ENCODE results near the gene SLC22A13. TPM values are rescaled to one million over a fixed set of nuclear protein-coding genes. Genes with fewer than 3 reads are reported as not detected.

Gene SLC22A13, protein sequence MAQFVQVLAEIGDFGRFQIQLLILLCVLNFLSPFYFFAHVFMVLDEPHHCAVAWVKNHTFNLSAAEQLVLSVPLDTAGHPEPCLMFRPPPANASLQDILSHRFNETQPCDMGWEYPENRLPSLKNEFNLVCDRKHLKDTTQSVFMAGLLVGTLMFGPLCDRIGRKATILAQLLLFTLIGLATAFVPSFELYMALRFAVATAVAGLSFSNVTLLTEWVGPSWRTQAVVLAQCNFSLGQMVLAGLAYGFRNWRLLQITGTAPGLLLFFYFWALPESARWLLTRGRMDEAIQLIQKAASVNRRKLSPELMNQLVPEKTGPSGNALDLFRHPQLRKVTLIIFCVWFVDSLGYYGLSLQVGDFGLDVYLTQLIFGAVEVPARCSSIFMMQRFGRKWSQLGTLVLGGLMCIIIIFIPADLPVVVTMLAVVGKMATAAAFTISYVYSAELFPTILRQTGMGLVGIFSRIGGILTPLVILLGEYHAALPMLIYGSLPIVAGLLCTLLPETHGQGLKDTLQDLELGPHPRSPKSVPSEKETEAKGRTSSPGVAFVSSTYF
- total RNA-seq: not detected in 2 replicates

GRCh38 chr3:38265604-38266307 lies at the start of gene SLC22A13:
Gene SLC22A13 (plus strand): TSS chr3:38265812. CDS start chr3:38265861, 49 bp downstream.

GRCh38 chr3:38281895-38282686 lies 16.5 kb downstream of the SLC22A13 start, which contains the start of gene SLC22A14:
Gene SLC22A14 (plus strand): TSS chr3:38282294. CDS start chr3:38306027, 23,733 bp downstream.

Other genes starting within 250 kb of the SLC22A13 start
- gene PLCD1, start 236.2 kb upstream of the SLC22A13 start, total RNA-seq: 30.1 and 41.8 TPM in 2 replicates
- gene DLEC1, start 226.6 kb upstream of the SLC22A13 start, total RNA-seq: under 0.01 and 0.49 TPM in 2 replicates
- gene ACAA1, start 128.7 kb upstream of the SLC22A13 start, total RNA-seq: 34.8 and 39.5 TPM in 2 replicates
- 23.0 and 29.2 TPM in 2 replicates for gene MYD88, start 127.2 kb upstream of the SLC22A13 start, total RNA-seq
- gene OXSR1, start 100.3 kb upstream of the SLC22A13 start, total RNA-seq: 30.0 and 40.3 TPM in 2 replicates
- not detected in 2 replicates for gene SLC22A14, start 16.5 kb downstream of the SLC22A13 start, total RNA-seq
- 2.6 and 2.7 TPM in 2 replicates for gene XYLB, start 81.0 kb downstream of the SLC22A13 start, total RNA-seq
- 0.90 and 1.1 TPM in 2 replicates for gene ACVR2B, start 188.1 kb downstream of the SLC22A13 start, total RNA-seq
- gene EXOG, start 230.5 kb downstream of the SLC22A13 start, total RNA-seq: 3.7 and 3.8 TPM in 2 replicates

All from cardiac atrium fibroblast (primary cell).